ENCODE results near the gene ZNF83. TPM values are rescaled to one million over a fixed set of nuclear protein-coding genes. Genes with fewer than 3 reads are reported as not detected.
"Not testable (repeated sequence)": the region's sequence is repeated elsewhere in the genome, so short reads cannot be mapped to it uniquely, and the experiment has no call there.

The ZNF83 gene
- total RNA-seq (10 to 100 TPM; 26.9 to 28.0 TPM), polyA plus RNA-seq (23.1 TPM)

- peak within 1 kb of the TSS; percentile 90 to 98 (median 98) for H3K27ac Mint-ChIP-seq
- H3K27me3 ChIP-seq (ENCODE audit: insufficient read depth, low read length, poor library complexity, severe bottlenecking): no peaks in the 10 kb centered on the region
- ChIA-PET POLR2A (interaction anchor here (1.1 kb wide), 1 partner anchor 12 kb away, joined by 3 read pairs; no protein-coding TSS in a partner anchor), CTCF (no interaction called here)
- peak within 1 kb of the TSS; percentile 88 for H3K4me3 ChIP-seq (ENCODE audit: low read length)
- DNase-seq: peak; percentile 85 to 97 (median 89)
- H3K36me3 Mint-ChIP-seq: peaks cover 7 to 23% (median 8%) of the 10 kb centered on the region in 3 donors
- no peaks in the 10 kb centered on the region for H3K36me3 ChIP-seq (ENCODE audit: insufficient read depth, low read length)
- no peaks in the 10 kb centered on the region for H3K27me3 Mint-ChIP-seq
- peaks cover 15 to 35% (median 29%) of the 10 kb centered on the region in 3 donors for H3K4me1 Mint-ChIP-seq
- H3K9me3 ChIP-seq (ENCODE audit: low read length): no peaks in the 10 kb centered on the region
- peak within 1 kb of the TSS; percentile 92 for H3K27ac ChIP-seq (ENCODE audit: low read depth, low read length)
- peak within 1 kb of the TSS; percentile 94 to 98 (median 97) for H3K4me3 Mint-ChIP-seq
- H3K4me1 ChIP-seq (ENCODE audit: insufficient read depth, low read length): peaks cover 14% of the 10 kb centered on the region
- peaks cover 0 to 21% (median 10%) of the 10 kb centered on the region in 5 donors for H3K9me3 Mint-ChIP-seq
Measured at GRCh38 chr19:52637718-52638585, at the start of gene ZNF83. Gene ZNF83, minus strand, starts transcription at chr19:52638355.

GRCh38 chr19:52687684-52688083, 49.5 kb upstream of the ZNF83 start:
- H3K4me3 Mint-ChIP-seq: no peak overlapping the region
- ChIA-PET CTCF (no interaction called here), POLR2A (no interaction called here)
- DNase-seq: no peak
- no peak overlapping the region for H3K27ac Mint-ChIP-seq
- Histone ChIP-seq H3K36me3 (ENCODE audit: insufficient read depth, low read length) (no peaks in the 10 kb centered on the region), H3K4me1 (ENCODE audit: insufficient read depth, low read length) (peaks cover 15% of the 10 kb centered on the region), H3K4me3 (ENCODE audit: low read length) (no peak overlapping the region), H3K9me3 (ENCODE audit: low read length) (no peaks in the 10 kb centered on the region), H3K27ac (ENCODE audit: low read depth, low read length) (no peak overlapping the region), H3K27me3 (ENCODE audit: insufficient read depth, low read length, poor library complexity, severe bottlenecking) (no peaks in the 10 kb centered on the region)
- peaks cover 0 to 26% (median 11%) of the 10 kb centered on the region in 3 donors for H3K36me3 Mint-ChIP-seq
- peaks cover 0 to 2% of the 10 kb centered on the region in 2 donors for H3K27me3 Mint-ChIP-seq
- no peaks in the 10 kb centered on the region for H3K9me3 Mint-ChIP-seq
- peaks cover 30 to 47% (median 45%) of the 10 kb centered on the region in 3 donors for H3K4me1 Mint-ChIP-seq

- H3K4me3 Mint-ChIP-seq: peak overlapping the region in 1 of 7 donors; percentile 79
- Histone ChIP-seq H3K36me3 (ENCODE audit: insufficient read depth, low read length) (no peaks in the 10 kb centered on the region), H3K27me3 (ENCODE audit: insufficient read depth, low read length, poor library complexity, severe bottlenecking) (no peaks in the 10 kb centered on the region), H3K9me3 (ENCODE audit: low read length) (no peaks in the 10 kb centered on the region), H3K4me3 (ENCODE audit: low read length) (no peak overlapping the region), H3K27ac (ENCODE audit: low read depth, low read length) (no peak overlapping the region), H3K4me1 (ENCODE audit: insufficient read depth, low read length) (peaks cover 8% of the 10 kb centered on the region)
- ChIA-PET POLR2A (no interaction called here), CTCF (no interaction called here)
- no peaks in the 10 kb centered on the region for H3K9me3 Mint-ChIP-seq
- H3K36me3 Mint-ChIP-seq: peaks cover 0 to 31% (median 11%) of the 10 kb centered on the region in 3 donors
- DNase-seq: no peak
- H3K27me3 Mint-ChIP-seq: peaks cover 0 to 2% of the 10 kb centered on the region in 2 donors
- H3K4me1 Mint-ChIP-seq: peaks cover 34 to 50% (median 40%) of the 10 kb centered on the region in 3 donors
- H3K27ac Mint-ChIP-seq: peak overlapping the region in 1 of 8 donors; percentile 17
Measured at GRCh38 chr19:52685811-52686210, 47.7 kb upstream of the ZNF83 start.

- H3K27me3 Mint-ChIP-seq; H3K4me3 ChIP-seq (ENCODE audit: low read length); POLR2A ChIA-PET; H3K27ac ChIP-seq (ENCODE audit: low read depth, low read length); H3K9me3 ChIP-seq (ENCODE audit: low read length); H3K4me3 Mint-ChIP-seq; H3K36me3 ChIP-seq (ENCODE audit: insufficient read depth, low read length); DNase-seq; CTCF ChIA-PET; H3K27me3 ChIP-seq (ENCODE audit: insufficient read depth, low read length, poor library complexity, severe bottlenecking); H3K9me3 Mint-ChIP-seq; H3K4me1 ChIP-seq (ENCODE audit: insufficient read depth, low read length): not testable (repeated sequence)
- Mint-ChIP-seq H3K4me1 (peaks cover 23 to 43% (median 29%) of the 10 kb centered on the region in 3 donors), H3K36me3 (peaks cover 0 to 41% (median 15%) of the 10 kb centered on the region in 3 donors), H3K27ac (peak overlapping the region in 1 of 8 donors; percentile 49)
Measured at GRCh38 chr19:52681216-52681615, 43.1 kb upstream of the ZNF83 start.

- Histone ChIP-seq H3K27me3 (ENCODE audit: insufficient read depth, low read length, poor library complexity, severe bottlenecking) (no peaks in the 10 kb centered on the region), H3K4me3 (ENCODE audit: low read length) (no peak overlapping the region), H3K4me1 (ENCODE audit: insufficient read depth, low read length) (peaks cover 2% of the 10 kb centered on the region), H3K9me3 (ENCODE audit: low read length) (no peaks in the 10 kb centered on the region), H3K36me3 (ENCODE audit: insufficient read depth, low read length) (no peaks in the 10 kb centered on the region), H3K27ac (ENCODE audit: low read depth, low read length) (no peak overlapping the region)
- H3K27ac Mint-ChIP-seq: peak overlapping the region in 6 of 8 donors; percentile 2 to 77 (median 51)
- H3K27me3 Mint-ChIP-seq: no peaks in the 10 kb centered on the region
- peaks cover 0 to 5% (median 0%) of the 10 kb centered on the region in 5 donors for H3K9me3 Mint-ChIP-seq
- CTCF ChIA-PET: interaction anchor here (1.4 kb wide), 1 partner anchor 336 kb away, joined by 3 read pairs; no protein-coding TSS in a partner anchor
- peak overlapping the region in 1 of 7 donors; percentile 65 for H3K4me3 Mint-ChIP-seq
- H3K36me3 Mint-ChIP-seq: peaks cover 11 to 38% (median 17%) of the 10 kb centered on the region in 3 donors
- POLR2A ChIA-PET: no interaction called here
- H3K4me1 Mint-ChIP-seq: peaks cover 31 to 44% (median 34%) of the 10 kb centered on the region in 3 donors
- no peak for DNase-seq
Measured at GRCh38 chr19:52679598-52679997, 41.4 kb upstream of the ZNF83 start.

- H3K4me1 ChIP-seq (ENCODE audit: insufficient read depth, low read length): peaks cover 14% of the 10 kb centered on the region
- DNase-seq; POLR2A ChIA-PET; CTCF ChIA-PET; H3K9me3 Mint-ChIP-seq; H3K36me3 ChIP-seq (ENCODE audit: insufficient read depth, low read length); H3K9me3 ChIP-seq (ENCODE audit: low read length); H3K27me3 Mint-ChIP-seq; H3K27me3 ChIP-seq (ENCODE audit: insufficient read depth, low read length, poor library complexity, severe bottlenecking); H3K4me3 Mint-ChIP-seq; H3K27ac ChIP-seq (ENCODE audit: low read depth, low read length); H3K4me3 ChIP-seq (ENCODE audit: low read length): not testable (repeated sequence)
- H3K4me1 Mint-ChIP-seq: peaks cover 38 to 57% (median 43%) of the 10 kb centered on the region in 3 donors
- peaks cover 14 to 34% (median 17%) of the 10 kb centered on the region in 3 donors for H3K36me3 Mint-ChIP-seq
- H3K27ac Mint-ChIP-seq: peak overlapping the region in 2 of 8 donors; percentile 41 to 47
Measured at GRCh38 chr19:52675239-52675638, 37.1 kb upstream of the ZNF83 start.

- H3K4me3 Mint-ChIP-seq: peak overlapping the region in 2 of 7 donors; percentile 32 to 50
- Histone ChIP-seq H3K4me1 (ENCODE audit: insufficient read depth, low read length) (peaks cover 14% of the 10 kb centered on the region), H3K27me3 (ENCODE audit: insufficient read depth, low read length, poor library complexity, severe bottlenecking) (no peaks in the 10 kb centered on the region), H3K27ac (ENCODE audit: low read depth, low read length) (no peak overlapping the region), H3K9me3 (ENCODE audit: low read length) (no peaks in the 10 kb centered on the region), H3K36me3 (ENCODE audit: insufficient read depth, low read length) (peaks cover 5% of the 10 kb centered on the region), H3K4me3 (ENCODE audit: low read length) (no peak overlapping the region)
- CTCF ChIA-PET: no interaction called here
- no peaks in the 10 kb centered on the region for H3K27me3 Mint-ChIP-seq
- peak overlapping the region in 2 of 8 donors; percentile 47 to 64 for H3K27ac Mint-ChIP-seq
- no peak for DNase-seq
- POLR2A ChIA-PET: interaction anchor here (0.5 kb wide), 1 partner anchor 40 kb away, joined by 3 read pairs; no protein-coding TSS in a partner anchor
- H3K36me3 Mint-ChIP-seq: peaks cover 17 to 34% (median 23%) of the 10 kb centered on the region in 3 donors
- H3K4me1 Mint-ChIP-seq: peaks cover 30 to 47% (median 32%) of the 10 kb centered on the region in 3 donors
- peaks cover 0 to 6% (median 0%) of the 10 kb centered on the region in 5 donors for H3K9me3 Mint-ChIP-seq
Measured at GRCh38 chr19:52673014-52673413, 34.9 kb upstream of the ZNF83 start.

- Histone ChIP-seq H3K4me3 (ENCODE audit: low read length) (no peak overlapping the region), H3K9me3 (ENCODE audit: low read length) (no peaks in the 10 kb centered on the region), H3K4me1 (ENCODE audit: insufficient read depth, low read length) (peaks cover 14% of the 10 kb centered on the region), H3K36me3 (ENCODE audit: insufficient read depth, low read length) (peaks cover 5% of the 10 kb centered on the region), H3K27me3 (ENCODE audit: insufficient read depth, low read length, poor library complexity, severe bottlenecking) (no peaks in the 10 kb centered on the region), H3K27ac (ENCODE audit: low read depth, low read length) (no peak overlapping the region)
- Mint-ChIP-seq H3K4me3 (no peak overlapping the region), H3K27ac (peak overlapping the region in 3 of 8 donors; percentile 19 to 94 (median 61)), H3K9me3 (peaks cover 0 to 3% (median 0%) of the 10 kb centered on the region in 5 donors), H3K4me1 (peaks cover 20 to 35% (median 20%) of the 10 kb centered on the region in 3 donors), H3K27me3 (no peaks in the 10 kb centered on the region), H3K36me3 (peaks cover 16 to 30% (median 17%) of the 10 kb centered on the region in 3 donors)
- no peak for DNase-seq
- CTCF ChIA-PET: no interaction called here
- POLR2A ChIA-PET: no interaction called here
Measured at GRCh38 chr19:52670046-52670445, 31.9 kb upstream of the ZNF83 start.
